Stomach (tissue), 9 donors: Measurements from ENCODE around the gene ESYT3. TPM values are rescaled to one million over a fixed set of nuclear protein-coding genes. Genes with fewer than 3 reads are reported as not detected.
A peak's percentile ranks its signal among the peaks of the same experiment; 100 is the strongest.

Experiments used
- DNase-seq, 2 donors: peaks; one replicate each; pipeline versions ENCODE4 v3.0.0 to v3.0.0-alpha.2; 2013 to 2019
- H3K27ac ChIP-seq, 5 donors: fragments of 200-600 bp in 4 of 5; sonication (generic) in 4 of 5; one replicate each; pipeline ENCODE4 v1.5.1; 2013 to 2019; ENCODE audit warnings: mild to moderate bottlenecking in 1 of 5, moderate library complexity in 1 of 5
- H3K27me3 ChIP-seq, 3 donors: fragments of 200-600 bp; sonication (generic); one replicate each; pipeline ENCODE4 v1.5.1; 2017 to 2019; ENCODE audit warnings: mixed run types in 1 of 3
- H3K36me3 ChIP-seq, 4 donors: fragments of 200-600 bp; sonication (generic); 1 replicate in 3 of 4; 2 replicates in 1 of 4; pipeline ENCODE4 v1.5.1; 2016 to 2019
- H3K4me1 ChIP-seq, 4 donors: fragments of 200-600 bp; sonication (generic); one replicate each; pipeline ENCODE4 v1.5.1; 2016 to 2019
- H3K4me3 ChIP-seq, 4 donors: fragments of 200-600 bp; sonication (generic) in 3 of 4; one replicate each; pipeline ENCODE4 v1.5.1; 2016 to 2019; ENCODE audit warnings: mild to moderate bottlenecking in 1 of 4
- H3K9me3 ChIP-seq, 4 donors: fragments of 200-600 bp; sonication (generic); one replicate each; pipeline ENCODE4 v1.5.1; 2016 to 2019
- CTCF ChIP-seq, 7 experiments: fragments of 450-650 bp in 4 of 7; fragments of 200-600 bp in 3 of 7; sonication (generic) in 3 of 7; IDR thresholded peaks; one replicate each; pipeline ENCODE4 v1.5.1; 2016 to 2019; ENCODE audit warnings: antibody characterized with exemption in 7 of 7, control low read depth in 2 of 7, mild to moderate bottlenecking in 1 of 7
- EP300 ChIP-seq: sonication (generic); formaldehyde crosslinking; IDR thresholded peaks from one replicate; pipeline ENCODE4 v1.6.1; 2017; ENCODE audit warnings: antibody characterized with exemption
- POLR2A ChIP-seq, 4 donors: fragments of 450-650 bp; IDR thresholded peaks; one replicate each; pipeline ENCODE4 v1.6.1; 2016; ENCODE audit warnings: antibody characterized with exemption in 4 of 4, control low read depth in 2 of 4, mild to moderate bottlenecking in 1 of 4, moderate library complexity in 1 of 4
- POLR2AphosphoS5 ChIP-seq, 3 donors: sonication (generic); formaldehyde crosslinking; IDR thresholded peaks; one replicate each; pipeline ENCODE4 v1.6.1; 2016; ENCODE audit warnings: antibody characterized with exemption in 3 of 3
- WGBS, 5 donors: extraction: QIAGEN DNeasy Blood & Tissue Kit in 3 of 5; methylation state at CpG; one replicate each; pipeline versions ENCODE4 v1.1.5 to v1.1.7; 2013 to 2018; 5-methylcytosine and 5-hydroxymethylcytosine counted together
- intact Hi-C: fragments of 100-400 bp; cut with DNase I; formaldehyde crosslinking; loops from one replicate; pipeline ENCODE4 v1.15.1; 2023; ENCODE audit warnings: low total_unique reads
- polyA plus RNA-seq, 3 donors: library from polyadenylated mRNA; stranded (reverse); fragments of 200-250 nt; gene quantifications; one replicate each; pipeline ENCODE4 v1.2.3, GENCODE V29; 2013
- total RNA-seq, 5 donors: library from RNA; depleted of rRNA; stranded (reverse); fragments of >200 nt; gene quantifications; one replicate each; pipeline versions ENCODE4 v1.1.0 to v1.2.3, GENCODE V29; 2014 to 2016
- donor health status: healthy with polysubstance abuse.
- donor health status: Bipolar disorder and iron deficiency.
- donor health status: healthy.

The ESYT3 gene
- total and polyA plus RNA-seq, 8 donors = 0.44 to 7.1 (median 2.8) TPM; not detected in 1

- 63 to 90% (median 79%) methylated on average over 2 of the region's 2 CpGs for WGBS, 5 donors
- TF ChIP-seq EP300 (no peak), POLR2AphosphoS5 (IDR thresholded peaks at IDR 0.05) (no peak), POLR2A (IDR thresholded peaks at IDR 0.05) (no peak), CTCF (IDR thresholded peaks at IDR 0.05) (no peak)
- Histone ChIP-seq H3K27ac (peak overlapping the region in 1 of 5 donors; percentile 7), H3K27me3 (peaks cover 0 to 6% (median 0%) of the 10 kb centered on the region in 3 donors), H3K4me3 (no peak overlapping the region), H3K36me3 (no peaks in the 10 kb centered on the region), H3K9me3 (no peaks in the 10 kb centered on the region), H3K4me1 (peaks cover 0 to 35% (median 2%) of the 10 kb centered on the region in 4 donors)
- intact Hi-C loops = no loop called here
- DNase-seq = no peak
Measured at GRCh38 chr3:138443091-138443490, 8.7 kb downstream of the ESYT3 start.

GRCh38 chr3:138443521-138444503 lies 9.4 kb downstream of the ESYT3 start:
- Histone ChIP-seq H3K9me3 (no peaks in the 10 kb centered on the region), H3K27ac (no peak overlapping the region), H3K4me1 (peaks cover 0 to 34% (median 2%) of the 10 kb centered on the region in 4 donors), H3K4me3 (no peak overlapping the region), H3K36me3 (no peaks in the 10 kb centered on the region), H3K27me3 (peaks cover 0 to 5% (median 0%) of the 10 kb centered on the region in 3 donors)
- TF ChIP-seq POLR2AphosphoS5 (IDR thresholded peaks at IDR 0.05) = no peak
- TF ChIP-seq POLR2A (IDR thresholded peaks at IDR 0.05) = no peak
- intact Hi-C loops = no loop called here
- WGBS, 5 donors = 86 to 92% (median 92%) methylated on average over 11 to 14 of the region's 14 CpGs
- no peak for DNase-seq

GRCh38 chr3:138445236-138445635 lies 10.8 kb downstream of the ESYT3 start:
- Histone ChIP-seq H3K4me3 (no peak overlapping the region), H3K36me3 (no peaks in the 10 kb centered on the region), H3K4me1 (peaks cover 0 to 22% (median 2%) of the 10 kb centered on the region in 4 donors), H3K9me3 (no peaks in the 10 kb centered on the region), H3K27ac (no peak overlapping the region), H3K27me3 (no peaks in the 10 kb centered on the region)
- intact Hi-C loops = no loop called here
- DNase-seq = no peak
- WGBS, 5 donors = 78 to 92% (median 87%) methylated on average over 7 of the region's 7 CpGs
- TF ChIP-seq EP300 = no peak
- no peak for TF ChIP-seq POLR2A (IDR thresholded peaks at IDR 0.05)
- TF ChIP-seq CTCF (IDR thresholded peaks at IDR 0.05) = no peak
- TF ChIP-seq POLR2AphosphoS5 (IDR thresholded peaks at IDR 0.05) = no peak

GRCh38 chr3:138445654-138446053 lies 11.2 kb downstream of the ESYT3 start:
- Histone ChIP-seq H3K36me3 (no peaks in the 10 kb centered on the region), H3K4me3 (no peak overlapping the region), H3K27me3 (no peaks in the 10 kb centered on the region), H3K9me3 (no peaks in the 10 kb centered on the region), H3K27ac (no peak overlapping the region), H3K4me1 (peaks cover 0 to 18% (median 2%) of the 10 kb centered on the region in 4 donors)
- no peak for DNase-seq
- intact Hi-C loops = no loop called here
- TF ChIP-seq POLR2A (IDR thresholded peaks at IDR 0.05) (no peak), CTCF (IDR thresholded peaks at IDR 0.05) (no peak), POLR2AphosphoS5 (IDR thresholded peaks at IDR 0.05) (no peak), EP300 (no peak)
- 87 to 92% (median 90%) methylated on average over 4 of the region's 4 CpGs for WGBS, 5 donors
